CD4-positive, alpha-beta T cell treated with Interleukin-17A for 4 hours (primary cell): Measurements from ENCODE around the gene NXPH4.

Experiments used
- DNase-seq: peaks from one replicate; pipeline ENCODE4 v3.0.0-alpha.2; 2020; ENCODE audit warnings: mixed read lengths

The NXPH4 gene

GRCh38 chr12:57216014-57216911, at the start of gene NXPH4:
TSS of gene NXPH4 (plus strand) at chr12:57216794. CDS start at chr12:57216970, 176 bp downstream.
- DNase-seq: peak; percentile 84

- DNase-seq: no peak
Observed at GRCh38 chr12:57166971-57167371, 49.6 kb upstream of the NXPH4 start.

- DNase-seq: no peak
Observed at GRCh38 chr12:57168058-57168457, 48.5 kb upstream of the NXPH4 start.

- no peak for DNase-seq
Observed at GRCh38 chr12:57169046-57169795, 47.4 kb upstream of the NXPH4 start.

GRCh38 chr12:57169969-57170368, 46.6 kb upstream of the NXPH4 start:
- no peak for DNase-seq

- DNase-seq: no peak
Observed at GRCh38 chr12:57170408-57170807, 46.2 kb upstream of the NXPH4 start.

- no peak for DNase-seq
Observed at GRCh38 chr12:57170927-57171326, 45.7 kb upstream of the NXPH4 start.

GRCh38 chr12:57171668-57172067, 44.9 kb upstream of the NXPH4 start:
- DNase-seq: no peak

GRCh38 chr12:57173089-57173488, 43.5 kb upstream of the NXPH4 start:
- DNase-seq: peak; percentile 50

- DNase-seq: no peak
Observed at GRCh38 chr12:57173683-57174082, 42.9 kb upstream of the NXPH4 start.

- peak; percentile 64 for DNase-seq
Observed at GRCh38 chr12:57175428-57176138, 41.0 kb upstream of the NXPH4 start.

GRCh38 chr12:57176139-57176477, 40.5 kb upstream of the NXPH4 start:
- no peak for DNase-seq

GRCh38 chr12:57176846-57177245, 39.7 kb upstream of the NXPH4 start:
- no peak for DNase-seq

GRCh38 chr12:57177354-57177753, 39.2 kb upstream of the NXPH4 start:
- no peak for DNase-seq

GRCh38 chr12:57178213-57178612, 38.4 kb upstream of the NXPH4 start:
- DNase-seq: no peak

- DNase-seq: no peak
Observed at GRCh38 chr12:57179331-57180086, 37.1 kb upstream of the NXPH4 start.

GRCh38 chr12:57180321-57180989, 36.1 kb upstream of the NXPH4 start:
- no peak for DNase-seq

GRCh38 chr12:57181072-57181471, 35.5 kb upstream of the NXPH4 start:
- DNase-seq: no peak

GRCh38 chr12:57181561-57182155, 34.9 kb upstream of the NXPH4 start:
- DNase-seq: no peak

GRCh38 chr12:57182918-57183575, 33.5 kb upstream of the NXPH4 start:
- DNase-seq: peak; percentile 88
